ENCODE measurements around the gene GRAMD2B.
"Not testable (repeated sequence)": the region's sequence is repeated elsewhere in the genome, so short reads cannot be mapped to it uniquely, and the experiment has no call there.

GRAMD2B gene

GRCh38 chr5:126513302-126513701, 90.1 kb downstream of the GRAMD2B start:
- no peak for DNase-seq (ENCODE audit: low read depth)

GRCh38 chr5:126513703-126514102, 90.5 kb downstream of the GRAMD2B start:
- DNase-seq (ENCODE audit: low read depth), result no peak

GRCh38 chr5:126514131-126514557, 90.9 kb downstream of the GRAMD2B start:
- DNase-seq (ENCODE audit: low read depth), result no peak

GRCh38 chr5:126514558-126515141, 91.4 kb downstream of the GRAMD2B start:
- DNase-seq (ENCODE audit: low read depth), result no peak

- no peak for DNase-seq (ENCODE audit: low read depth)
These were observed 92.1 kb downstream of the GRAMD2B start for GRCh38 chr5:126515337-126515736.

GRCh38 chr5:126516133-126516532, 92.9 kb downstream of the GRAMD2B start:
- no peak for DNase-seq (ENCODE audit: low read depth)

- DNase-seq (ENCODE audit: low read depth), result no peak
These were observed 93.6 kb downstream of the GRAMD2B start for GRCh38 chr5:126516852-126517251.

- not testable (repeated sequence) for DNase-seq (ENCODE audit: low read depth)
These were observed 96.0 kb downstream of the GRAMD2B start for GRCh38 chr5:126519223-126519622.

GRCh38 chr5:126519637-126520592, 96.7 kb downstream of the GRAMD2B start:
- no peak for DNase-seq (ENCODE audit: low read depth)

GRCh38 chr5:126520593-126520953, 97.4 kb downstream of the GRAMD2B start:
- no peak for DNase-seq (ENCODE audit: low read depth)

GRCh38 chr5:126521130-126521529, 97.9 kb downstream of the GRAMD2B start:
- DNase-seq (ENCODE audit: low read depth), result no peak

- no peak for DNase-seq (ENCODE audit: low read depth)
These were observed 100.8 kb downstream of the GRAMD2B start for GRCh38 chr5:126523818-126524510.

- no peak for DNase-seq (ENCODE audit: low read depth)
These were observed 102.5 kb downstream of the GRAMD2B start for GRCh38 chr5:126525630-126526245.

- no peak for DNase-seq (ENCODE audit: low read depth)
These were observed 103.3 kb downstream of the GRAMD2B start for GRCh38 chr5:126526493-126526892.

GRCh38 chr5:126527158-126527557, 103.9 kb downstream of the GRAMD2B start:
- DNase-seq (ENCODE audit: low read depth), result no peak

- no peak for DNase-seq (ENCODE audit: low read depth)
These were observed 104.7 kb downstream of the GRAMD2B start for GRCh38 chr5:126527892-126528291.

GRCh38 chr5:126531543-126532120, 108.4 kb downstream of the GRAMD2B start:
- no peak for DNase-seq (ENCODE audit: low read depth)

- no peak for DNase-seq (ENCODE audit: low read depth)
These were observed 111.3 kb downstream of the GRAMD2B start for GRCh38 chr5:126534553-126534952.

- DNase-seq (ENCODE audit: low read depth), result no peak
These were observed 112.8 kb downstream of the GRAMD2B start for GRCh38 chr5:126535856-126536545.

GRCh38 chr5:126536874-126537273, 113.7 kb downstream of the GRAMD2B start:
- no peak for DNase-seq (ENCODE audit: low read depth)

- no peak for DNase-seq (ENCODE audit: low read depth)
These were observed 115.4 kb downstream of the GRAMD2B start for GRCh38 chr5:126538579-126538978.

All from stimulated activated CD8-positive, alpha-beta memory T cell treated with anti-CD3 and anti-CD28 coated beads, Interleukin-12 subunit alpha, Interleukin-12 subunit beta, amount 100 ng/mL, for 4 hours (primary cell).